ENCODE measurements around the gene RPH3AL. TPM values are rescaled to one million over a fixed set of nuclear protein-coding genes. Genes with fewer than 3 reads are reported as not detected.

The RPH3AL gene
- total and polyA plus RNA-seq, 10 donors = 4.8 to 182 (median 49.1) TPM

- TF ChIP-seq, protein P1, sequence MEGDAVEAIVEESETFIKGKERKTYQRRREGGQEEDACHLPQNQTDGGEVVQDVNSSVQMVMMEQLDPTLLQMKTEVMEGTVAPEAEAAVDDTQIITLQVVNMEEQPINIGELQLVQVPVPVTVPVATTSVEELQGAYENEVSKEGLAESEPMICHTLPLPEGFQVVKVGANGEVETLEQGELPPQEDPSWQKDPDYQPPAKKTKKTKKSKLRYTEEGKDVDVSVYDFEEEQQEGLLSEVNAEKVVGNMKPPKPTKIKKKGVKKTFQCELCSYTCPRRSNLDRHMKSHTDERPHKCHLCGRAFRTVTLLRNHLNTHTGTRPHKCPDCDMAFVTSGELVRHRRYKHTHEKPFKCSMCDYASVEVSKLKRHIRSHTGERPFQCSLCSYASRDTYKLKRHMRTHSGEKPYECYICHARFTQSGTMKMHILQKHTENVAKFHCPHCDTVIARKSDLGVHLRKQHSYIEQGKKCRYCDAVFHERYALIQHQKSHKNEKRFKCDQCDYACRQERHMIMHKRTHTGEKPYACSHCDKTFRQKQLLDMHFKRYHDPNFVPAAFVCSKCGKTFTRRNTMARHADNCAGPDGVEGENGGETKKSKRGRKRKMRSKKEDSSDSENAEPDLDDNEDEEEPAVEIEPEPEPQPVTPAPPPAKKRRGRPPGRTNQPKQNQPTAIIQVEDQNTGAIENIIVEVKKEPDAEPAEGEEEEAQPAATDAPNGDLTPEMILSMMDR (IDR thresholded peaks at IDR 0.05 in 8 of 11, conservative IDR thresholded peaks at IDR 0.05 in 3 of 11) = no peak
- TF ChIP-seq POLR2A (IDR thresholded peaks at IDR 0.05) (no peak), POLR2AphosphoS5 (IDR thresholded peaks at IDR 0.05) (no peak)
- intact Hi-C loops (cut with DNase I; ENCODE audit: low total_unique reads) = no loop called here
- Histone ChIP-seq H3K4me1 (peaks cover 0 to 63% (median 33%) of the 10 kb centered on the region in 6 donors), H3K9me3 (no peaks in the 10 kb centered on the region), H3K4me3 (no peak overlapping the region), H3K27me3 (replicated peaks in 1 of 7) (peaks cover 0 to 59% (median 23%) of the 10 kb centered on the region in 7 donors), H3K27ac (no peak overlapping the region), H3K36me3 (no peaks in the 10 kb centered on the region)
- WGBS, 5 donors = 56 to 87% (median 77%) methylated on average over 8 of the region's 8 CpGs
- no peak for DNase-seq
These were observed 169.6 kb downstream of the RPH3AL start for GRCh38 chr17:183021-183420.

DNA sequence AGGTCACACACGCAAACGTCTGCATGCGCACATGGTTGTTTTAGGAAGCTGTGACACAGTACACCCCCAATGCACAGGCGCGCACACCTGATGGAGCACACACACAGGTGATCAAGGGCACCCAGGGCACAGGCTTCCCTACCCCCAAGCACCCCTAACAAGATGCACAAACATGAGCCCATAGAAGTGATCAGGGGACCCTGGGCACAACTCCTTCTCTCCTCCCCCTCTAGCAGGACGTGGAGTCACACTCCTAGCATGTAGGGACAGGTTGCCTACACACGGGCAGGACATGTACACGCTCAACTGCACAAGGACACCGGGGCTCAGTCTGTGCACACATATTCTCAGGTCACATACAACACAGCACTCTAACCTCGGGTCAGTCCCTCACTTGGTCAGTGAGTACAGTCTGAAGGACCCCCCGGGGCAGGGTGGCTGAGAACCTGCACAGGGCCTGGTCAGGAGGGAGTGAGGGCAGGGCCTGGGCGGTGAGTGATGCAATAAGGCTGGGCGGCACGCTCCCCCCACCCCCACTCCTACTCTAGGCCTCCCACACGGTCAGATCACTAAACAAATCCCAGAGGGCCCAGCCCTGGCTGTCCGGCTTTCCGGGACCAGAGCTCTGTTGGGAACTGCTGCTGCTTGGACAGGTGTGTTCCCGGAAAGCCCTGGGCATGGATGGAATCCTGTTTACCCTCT, 170.4 kb downstream of the RPH3AL start:
- no peak overlapping the region for H3K27ac ChIP-seq
- 58 to 76% (median 64%) methylated on average over 10 to 18 of the region's 18 CpGs for WGBS, 5 donors
- no peak for DNase-seq
- no peak for TF ChIP-seq POLR2AphosphoS5 (IDR thresholded peaks at IDR 0.05)
- TF ChIP-seq, protein P1 (IDR thresholded peaks at IDR 0.05 in 8 of 11, conservative IDR thresholded peaks at IDR 0.05 in 3 of 11) = no peak
- TF ChIP-seq POLR2A (IDR thresholded peaks at IDR 0.05) = no peak
- no peaks in the 10 kb centered on the region for H3K9me3 ChIP-seq
- H3K36me3 ChIP-seq = no peaks in the 10 kb centered on the region
- peak overlapping the region in 7 of 8 donors; percentile 15 to 63 (median 43) for H3K4me3 ChIP-seq
- intact Hi-C loops (cut with DNase I; ENCODE audit: low total_unique reads) = no loop called here
- H3K27me3 ChIP-seq (replicated peaks in 1 of 7) = peaks cover 0 to 67% (median 23%) of the 10 kb centered on the region in 7 donors
- H3K4me1 ChIP-seq = peaks cover 0 to 63% (median 33%) of the 10 kb centered on the region in 6 donors

DNA sequence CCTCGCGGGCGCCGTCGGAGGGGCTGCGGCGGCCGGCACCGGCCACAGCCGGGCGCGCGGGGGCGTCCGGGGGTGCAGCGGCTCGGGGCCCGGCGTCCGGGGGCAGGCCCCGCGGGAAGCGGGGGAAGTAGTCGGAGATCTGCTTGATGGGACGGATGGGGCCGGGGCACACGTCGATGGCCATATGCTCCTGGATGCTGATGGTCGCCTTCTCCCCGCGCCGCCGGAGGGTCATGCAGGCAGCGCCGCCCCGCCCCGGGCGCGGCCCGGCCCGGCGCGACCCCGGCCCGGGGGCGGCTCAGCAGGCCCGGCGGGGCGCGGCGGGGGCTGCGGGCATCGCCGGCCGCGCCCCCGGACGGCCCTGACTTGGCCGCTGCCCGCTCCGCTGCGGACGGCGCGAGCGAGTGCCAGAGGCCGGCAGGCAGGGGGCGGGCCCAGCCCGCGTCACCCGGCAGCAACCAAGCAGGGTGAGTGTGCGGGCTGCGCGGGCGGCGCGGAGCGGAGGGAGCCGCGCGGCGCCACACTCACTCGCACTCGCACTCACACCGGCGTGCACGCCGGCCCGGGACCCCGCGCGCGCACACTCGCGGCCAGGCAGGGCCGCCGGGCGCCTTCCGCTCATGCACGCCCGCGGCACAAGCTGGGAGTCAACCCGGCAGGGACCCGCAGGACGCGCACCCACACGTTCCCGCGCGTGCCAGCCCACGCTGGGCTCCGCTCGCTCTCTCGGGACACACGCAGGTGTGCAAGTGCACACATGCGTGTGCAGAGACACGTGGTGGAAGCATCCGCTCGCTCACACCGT, 171.2 kb downstream of the RPH3AL start, which contains the start of gene DOC2B:
DOC2B (minus strand) TSS at position 406 of the 805 bp plus-strand sequence; CDS start at position 235, 171 bp downstream.
- peak; percentile 89 for DNase-seq
- Histone ChIP-seq H3K27ac (peak within 1 kb of the TSS; percentile 29 to 76 (median 42)), H3K9me3 (no peaks in the 10 kb centered on the region), H3K4me3 (peak within 1 kb of the TSS; percentile 35 to 63 (median 43)), H3K27me3 (replicated peaks in 1 of 7) (peaks cover 0 to 67% (median 23%) of the 10 kb centered on the region in 7 donors), H3K4me1 (peaks cover 0 to 63% (median 33%) of the 10 kb centered on the region in 6 donors), H3K36me3 (no peaks in the 10 kb centered on the region)
- intact Hi-C loops (cut with DNase I; ENCODE audit: low total_unique reads) = no loop called here
- no peak for TF ChIP-seq POLR2A (IDR thresholded peaks at IDR 0.05)
- TF ChIP-seq POLR2AphosphoS5 (IDR thresholded peaks at IDR 0.05) = peak in 1 of 3 donors; percentile 41
- TF ChIP-seq, protein P1 (IDR thresholded peaks at IDR 0.05 in 8 of 11, conservative IDR thresholded peaks at IDR 0.05 in 3 of 11) = peak in 1 of 11 experiments; percentile 15
- 1 to 5% (median 5%) methylated on average over 16 to 120 of the region's 120 CpGs for WGBS, 5 donors
